ENCODE data around the gene ADCY9.
"Not testable (repeated sequence)": the region's sequence is repeated elsewhere in the genome, so short reads cannot be mapped to it uniquely, and the experiment has no call there.

Gene ADCY9

DNA sequence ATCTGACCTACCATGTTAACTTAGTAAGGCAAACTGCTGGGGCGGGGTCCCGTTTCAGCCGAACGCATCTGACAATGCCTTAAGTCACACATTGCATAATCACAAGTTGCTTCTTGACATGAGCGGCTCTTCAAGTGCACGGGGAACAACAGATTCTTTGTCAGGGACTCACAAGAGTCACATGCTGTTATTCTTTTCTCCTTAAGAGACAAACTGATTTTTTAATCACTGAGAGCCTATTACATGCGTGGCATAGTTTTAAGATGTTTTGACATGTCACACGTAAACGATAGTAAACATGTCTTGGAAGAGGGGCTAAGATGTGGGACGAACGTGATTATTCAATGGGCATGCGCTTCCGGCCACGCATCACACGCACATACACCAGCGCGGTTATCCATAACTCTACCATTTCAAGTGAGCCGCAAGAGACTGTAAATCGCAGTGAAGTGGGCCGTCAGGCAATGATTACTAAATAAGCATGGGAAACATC lies 63.4 kb downstream of the ADCY9 start:
- DNase-seq = no peak
- in situ Hi-C loops (cut with HindIII; ENCODE audit: low pct_ligation_motif_present, low pct_unique_long_range_greater_than_20kb, low sequenced_read_pairs) = no loop called here

- in situ Hi-C loops (cut with HindIII; ENCODE audit: low pct_ligation_motif_present, low pct_unique_long_range_greater_than_20kb, low sequenced_read_pairs) = no loop called here
- DNase-seq = no peak
Measured at GRCh38 chr16:4052096-4052495, 64.1 kb downstream of the ADCY9 start.

DNA sequence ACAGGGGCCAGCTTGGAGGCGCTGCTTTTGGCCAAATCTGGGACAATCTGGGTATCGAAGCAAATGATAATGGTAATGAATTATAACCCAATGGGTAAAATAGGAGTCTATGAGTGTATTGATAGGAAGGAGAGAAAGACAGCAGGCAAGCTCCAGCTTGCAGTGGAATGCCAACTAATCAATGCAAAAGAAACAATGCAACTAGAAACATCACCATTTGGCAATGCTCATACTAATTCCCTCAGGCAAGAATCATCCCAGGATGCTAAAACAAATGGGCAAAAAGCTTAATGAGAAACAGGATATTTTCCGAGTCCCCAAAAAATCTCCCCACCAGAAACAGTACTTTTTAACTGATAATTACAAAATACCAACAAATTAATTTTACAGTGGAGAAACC lies 64.7 kb downstream of the ADCY9 start:
- DNase-seq = no peak
- in situ Hi-C loops (cut with HindIII; ENCODE audit: low pct_ligation_motif_present, low pct_unique_long_range_greater_than_20kb, low sequenced_read_pairs) = no loop called here

- in situ Hi-C loops (cut with HindIII; ENCODE audit: low pct_ligation_motif_present, low pct_unique_long_range_greater_than_20kb, low sequenced_read_pairs) = no loop called here
- no peak for DNase-seq
Measured at GRCh38 chr16:4049031-4049430, 67.2 kb downstream of the ADCY9 start.

GRCh38 chr16:4048481-4048880 lies 67.8 kb downstream of the ADCY9 start:
- no peak for DNase-seq
- in situ Hi-C loops (cut with HindIII; ENCODE audit: low pct_ligation_motif_present, low pct_unique_long_range_greater_than_20kb, low sequenced_read_pairs) = no loop called here

DNA sequence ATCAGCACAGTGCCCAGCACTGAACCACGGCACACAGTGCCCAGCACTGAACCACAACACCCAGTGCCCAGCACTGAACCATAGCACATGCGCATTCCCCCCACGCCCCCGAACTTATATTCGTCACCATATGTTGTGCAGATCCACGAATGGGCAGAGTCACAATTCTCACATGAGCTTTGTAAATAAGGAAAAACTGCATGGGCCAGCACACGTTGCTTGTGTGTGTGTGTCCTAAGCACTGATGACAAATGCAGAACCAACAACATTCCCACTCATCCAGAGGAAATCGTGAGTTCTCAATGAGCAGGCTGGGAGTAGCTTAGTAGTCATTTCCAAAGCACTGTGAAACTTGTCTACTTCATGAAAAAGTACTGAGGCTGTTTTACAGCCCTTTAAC lies 70.0 kb downstream of the ADCY9 start:
- DNase-seq = no peak
- in situ Hi-C loops (cut with HindIII; ENCODE audit: low pct_ligation_motif_present, low pct_unique_long_range_greater_than_20kb, low sequenced_read_pairs) = no loop called here

- DNase-seq; in situ Hi-C loops (cut with HindIII; ENCODE audit: low pct_ligation_motif_present, low pct_unique_long_range_greater_than_20kb, low sequenced_read_pairs): not testable (repeated sequence)
Measured at GRCh38 chr16:4045561-4045960, 70.7 kb downstream of the ADCY9 start.

GRCh38 chr16:4042581-4042980 lies 73.7 kb downstream of the ADCY9 start:
- DNase-seq = no peak
- in situ Hi-C loops (cut with HindIII; ENCODE audit: low pct_ligation_motif_present, low pct_unique_long_range_greater_than_20kb, low sequenced_read_pairs) = no loop called here

DNA sequence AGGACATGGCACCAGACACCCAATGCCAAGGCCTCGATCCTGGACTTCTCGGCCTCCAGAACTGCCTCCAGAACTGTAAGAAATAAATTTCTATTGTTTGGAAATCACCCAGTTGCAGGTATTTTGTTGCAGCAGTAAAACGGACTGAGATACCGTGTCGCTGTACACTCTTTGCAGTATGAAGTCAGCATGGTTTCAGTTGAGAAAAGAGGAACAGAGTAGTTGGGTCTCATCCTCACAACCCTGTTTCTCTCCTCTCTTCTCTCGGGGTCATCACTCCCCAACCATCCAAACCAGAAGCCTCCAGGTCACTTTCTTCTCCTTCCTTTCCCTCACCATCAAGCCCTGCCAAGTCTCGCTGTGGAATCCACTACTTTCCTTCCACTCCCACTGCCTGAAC lies 77.8 kb downstream of the ADCY9 start:
- in situ Hi-C loops (cut with HindIII; ENCODE audit: low pct_ligation_motif_present, low pct_unique_long_range_greater_than_20kb, low sequenced_read_pairs) = no loop called here
- DNase-seq = no peak

DNA sequence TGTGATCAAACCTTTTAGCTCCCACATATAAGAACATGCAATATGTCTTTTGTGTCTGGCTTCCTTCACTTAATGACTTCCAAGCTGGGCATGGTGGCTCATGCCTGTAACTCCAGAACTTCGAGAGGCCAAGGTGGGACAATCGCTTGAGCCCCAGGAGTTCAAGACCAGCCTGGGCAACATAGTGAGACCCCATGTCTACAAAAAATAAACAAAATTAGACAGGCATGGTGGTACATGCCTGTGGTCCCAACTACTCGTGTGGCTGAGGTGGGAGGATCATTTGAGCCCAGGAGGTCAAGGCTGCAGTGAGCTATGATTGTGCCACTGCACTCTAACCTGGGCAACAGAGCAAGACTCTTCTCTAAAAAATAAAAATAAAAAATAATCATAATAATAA lies 79.3 kb downstream of the ADCY9 start:
- DNase-seq; in situ Hi-C loops (cut with HindIII; ENCODE audit: low pct_ligation_motif_present, low pct_unique_long_range_greater_than_20kb, low sequenced_read_pairs): not testable (repeated sequence)

GRCh38 chr16:4034963-4035362 lies 81.3 kb downstream of the ADCY9 start:
- in situ Hi-C loops (cut with HindIII; ENCODE audit: low pct_ligation_motif_present, low pct_unique_long_range_greater_than_20kb, low sequenced_read_pairs) = no loop called here
- no peak for DNase-seq

GRCh38 chr16:4033951-4034350 lies 82.3 kb downstream of the ADCY9 start:
- in situ Hi-C loops (cut with HindIII; ENCODE audit: low pct_ligation_motif_present, low pct_unique_long_range_greater_than_20kb, low sequenced_read_pairs) = no loop called here
- DNase-seq = no peak

- DNase-seq = no peak
- in situ Hi-C loops (cut with HindIII; ENCODE audit: low pct_ligation_motif_present, low pct_unique_long_range_greater_than_20kb, low sequenced_read_pairs) = no loop called here
Measured at GRCh38 chr16:4032768-4033167, 83.5 kb downstream of the ADCY9 start.

GRCh38 chr16:4028144-4028543 lies 88.1 kb downstream of the ADCY9 start:
- in situ Hi-C loops (cut with HindIII; ENCODE audit: low pct_ligation_motif_present, low pct_unique_long_range_greater_than_20kb, low sequenced_read_pairs) = no loop called here

DNA sequence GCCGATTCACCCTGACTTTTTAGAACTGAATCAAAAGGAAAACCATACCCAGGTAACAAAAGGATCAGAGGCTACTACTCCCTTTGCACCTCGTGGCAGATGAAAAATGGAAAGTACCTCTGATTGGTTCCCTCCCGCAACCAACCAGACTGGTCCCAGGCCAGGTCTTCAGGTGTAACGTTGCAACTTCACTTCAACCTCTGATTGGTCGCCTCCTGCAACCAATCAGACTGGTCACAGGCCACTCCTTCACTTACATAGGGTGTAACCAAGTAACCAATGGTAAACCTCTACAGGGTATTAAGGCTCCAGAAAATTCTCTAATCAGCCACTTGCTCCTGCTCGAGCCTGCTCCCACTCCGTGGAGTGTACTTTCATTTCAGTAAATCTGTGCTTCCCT lies 89.4 kb downstream of the ADCY9 start:
- DNase-seq = no peak

More at GRCh38 chr16:4028144-4028543, 88.1 kb downstream of the ADCY9 start:
- no peak for DNase-seq

DNA sequence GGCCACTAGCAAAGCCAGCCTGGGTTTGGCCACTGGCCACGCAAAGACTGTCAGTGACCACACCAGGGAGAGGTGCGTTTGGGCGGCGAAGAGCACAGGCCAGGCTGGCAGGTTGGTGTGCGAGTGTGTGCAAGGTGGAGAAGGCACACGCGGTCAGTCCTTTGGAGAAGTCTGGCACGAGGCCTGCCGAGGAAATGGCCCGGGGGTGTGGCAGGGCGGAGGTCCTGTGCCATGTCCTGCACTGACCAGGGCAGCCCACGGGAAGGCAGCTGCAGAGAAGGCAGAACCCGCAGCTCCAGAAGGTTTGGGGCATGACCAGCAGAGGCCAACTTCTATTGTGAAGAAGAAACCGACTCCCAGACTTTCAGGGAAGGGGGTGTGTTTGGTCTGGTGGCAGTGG lies 90.8 kb downstream of the ADCY9 start:
- in situ Hi-C loops (cut with HindIII; ENCODE audit: low pct_ligation_motif_present, low pct_unique_long_range_greater_than_20kb, low sequenced_read_pairs) = no loop called here
- no peak for DNase-seq

More for the DNA sequence above, 89.4 kb downstream of the ADCY9 start:
- in situ Hi-C loops (cut with HindIII; ENCODE audit: low pct_ligation_motif_present, low pct_unique_long_range_greater_than_20kb, low sequenced_read_pairs) = no loop called here

- DNase-seq = no peak
- in situ Hi-C loops (cut with HindIII; ENCODE audit: low pct_ligation_motif_present, low pct_unique_long_range_greater_than_20kb, low sequenced_read_pairs) = no loop called here
Measured at GRCh38 chr16:4021916-4022315, 94.3 kb downstream of the ADCY9 start.

DNA sequence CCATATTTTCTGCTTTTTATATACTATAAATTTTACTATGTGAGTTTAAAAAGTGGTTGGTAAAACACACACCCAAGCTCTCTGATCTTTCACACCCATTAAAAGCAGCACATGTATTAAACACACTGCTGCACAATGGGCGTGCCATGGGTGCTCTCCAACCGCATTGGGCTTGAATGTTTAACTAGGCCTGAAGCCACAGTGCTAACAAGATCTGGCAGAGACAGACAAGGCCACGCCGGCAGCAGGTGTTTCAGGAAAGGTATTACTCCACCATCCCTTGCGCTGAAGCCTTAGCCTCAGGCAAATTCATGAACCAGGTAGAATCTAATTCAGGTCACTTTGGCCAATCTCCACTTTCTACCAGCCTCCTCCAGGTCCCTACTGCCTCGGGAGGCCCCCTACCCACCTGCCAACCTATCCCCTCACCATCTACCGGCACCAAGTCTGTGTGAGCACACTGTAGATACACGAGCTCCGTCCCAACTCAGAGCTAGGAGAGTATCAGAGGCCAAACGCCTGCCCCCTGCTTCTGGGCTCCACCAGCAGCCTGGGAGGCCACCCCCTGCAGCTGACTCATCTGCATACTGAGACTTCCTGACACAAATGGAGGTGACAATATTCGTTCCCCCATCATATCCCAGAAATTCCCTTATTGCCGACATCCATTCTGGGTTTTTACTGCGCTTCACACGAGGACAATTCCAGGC lies 95.0 kb downstream of the ADCY9 start:
- in situ Hi-C loops (cut with HindIII; ENCODE audit: low pct_ligation_motif_present, low pct_unique_long_range_greater_than_20kb, low sequenced_read_pairs) = no loop called here
- peak; percentile 81 for DNase-seq

- DNase-seq = peak; percentile 74
- in situ Hi-C loops (cut with HindIII; ENCODE audit: low pct_ligation_motif_present, low pct_unique_long_range_greater_than_20kb, low sequenced_read_pairs) = no loop called here
Measured at GRCh38 chr16:4019371-4019791, 96.9 kb downstream of the ADCY9 start.

DNA sequence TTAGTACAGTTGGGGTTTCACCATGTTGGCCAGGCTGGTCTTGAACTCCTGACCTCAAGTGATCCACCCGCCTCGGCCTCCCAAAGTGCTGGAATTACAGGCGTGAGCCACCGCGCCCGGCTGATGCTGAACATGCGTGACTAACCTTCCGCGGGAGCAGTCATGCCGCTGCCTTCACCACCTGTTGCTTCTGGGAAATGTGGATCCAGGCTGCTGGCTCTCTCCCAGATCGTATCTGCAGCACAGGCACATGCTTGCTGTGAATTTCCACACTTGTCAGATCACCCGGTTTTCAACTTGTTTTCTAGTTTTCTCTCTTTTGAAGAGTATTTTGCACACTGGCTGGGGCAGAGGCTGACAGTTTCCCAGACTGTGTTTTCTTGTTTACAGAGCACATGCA lies 97.9 kb downstream of the ADCY9 start:
- DNase-seq = no peak
- in situ Hi-C loops (cut with HindIII; ENCODE audit: low pct_ligation_motif_present, low pct_unique_long_range_greater_than_20kb, low sequenced_read_pairs) = no loop called here

Measured in ACHN (cell line).